Panc1 (cell line): ENCODE data around the gene LCE3E. TPM values are rescaled to one million over a fixed set of nuclear protein-coding genes. Genes with fewer than 3 reads are reported as not detected.

Source experiments
- ATAC-seq: fragments of 200-7000 bp; cut with Tn5 transposase; 2 replicates; pipeline ENCODE4 v1.9.1; 2020; ENCODE audit warnings: mild to moderate bottlenecking, moderate library complexity
- BruUV-seq: library from RNA; stranded (reverse); fragments of 400-500 nt; replicated peaks from 2 replicates; lab custom pipeline; 2021; lab: Mats Ljungman, UMichigan
- CTCF ChIA-PET: fragments of 300-600 bp; sonication (Branson Sonifier 250); formaldehyde crosslinking; loops from one replicate; lab custom pipeline; 2022; ENCODE audit warnings: antibody characterized with exemption; lab: Charles Lee
- POLR2A ChIA-PET: fragments of 300-600 bp; sonication (Branson Sonifier 250); formaldehyde crosslinking; loops from one replicate; lab custom pipeline; 2022; ENCODE audit warnings: antibody characterized with exemption; lab: Charles Lee
- DNase-seq: peaks from one replicate; pipeline ENCODE4 v3.0.0-alpha.2; 2010; ENCODE audit warnings: low read depth, low spot score
- H3K27ac ChIP-seq: 2 replicates; pipeline ENCODE4 v1.5.1; 2011; ENCODE audit warnings: mild to moderate bottlenecking, low read length, inconsistent platforms
- H3K27me3 ChIP-seq: fragments of 200-500 bp; sonication (Bioruptor generic); 2 replicates; pipeline ENCODE4 v1.6.0; 2014; ENCODE audit warnings: low read length, inconsistent platforms; ENCODE audit not compliant: control insufficient read depth, insufficient read depth
- H3K36me3 ChIP-seq: fragments of 200-500 bp; sonication (Bioruptor generic); 2 replicates; pipeline ENCODE4 v1.5.1; 2014; ENCODE audit warnings: inconsistent platforms, mild to moderate bottlenecking, low read length, moderate library complexity; ENCODE audit not compliant: control insufficient read depth, insufficient read depth
- H3K4me1 ChIP-seq: 2 replicates; pipeline ENCODE4 v1.5.1; 2011; ENCODE audit warnings: inconsistent platforms, mild to moderate bottlenecking, low read length, moderate library complexity; ENCODE audit not compliant: control insufficient read depth, insufficient read depth
- H3K4me3 ChIP-seq, 2 experiments: 2 replicates each; pipeline ENCODE4 v1.5.1; 2011 to 2012; ENCODE audit warnings: low read depth in 2 of 2, low read length in 2 of 2, mild to moderate bottlenecking in 2 of 2, inconsistent platforms in 1 of 2, moderate library complexity in 1 of 2
- H3K9me3 ChIP-seq: fragments of 200-500 bp; sonication (Bioruptor generic); 2 replicates; pipeline ENCODE4 v1.5.1; 2014; ENCODE audit warnings: low read depth, mild to moderate bottlenecking, inconsistent platforms, low read length, moderate library complexity; ENCODE audit not compliant: control insufficient read depth, insufficient read depth
- POLR2AphosphoS5 ChIP-seq: IDR thresholded peaks from 2 replicates; pipeline ENCODE4 v1.6.1; 2012; ENCODE audit warnings: mild to moderate bottlenecking, low read depth, low read length, moderate library complexity
- SIN3A ChIP-seq: IDR thresholded peaks from 2 replicates; pipeline ENCODE4 v1.6.1; 2012; ENCODE audit warnings: low read depth, mild to moderate bottlenecking, low read length, moderate library complexity, borderline replicate concordance; ENCODE audit not compliant: insufficient read depth
- TCF7L2 ChIP-seq: IDR thresholded peaks from 2 replicates; pipeline ENCODE4 v1.6.1; 2011; ENCODE audit warnings: mild to moderate bottlenecking, low read depth, low read length, inconsistent platforms
- in situ Hi-C: cut with HindIII; loops from 2 replicates; pipeline ENCODE4 v1.10.0; 2016; ENCODE audit warnings: low sequenced_read_pairs, low pct_unique_long_range_greater_than_20kb
- intact Hi-C: fragments of 100-400 bp; cut with micrococcal nuclease; formaldehyde crosslinking; loops from one replicate; pipeline ENCODE4 v1.10.0; 2022; ENCODE audit not compliant: unreplicated experiment
- total RNA-seq: library from RNA; stranded (reverse); gene quantifications from one replicate; pipeline ENCODE4 v1.2.1, GENCODE V29; 2021; ENCODE audit not compliant: unreplicated experiment
- TF ChIP-seq, protein P1 (sequence below), 2 experiments: IDR thresholded peaks; 2 replicates each; pipeline ENCODE4 v1.6.1; 2011 to 2012; ENCODE audit warnings: low read depth in 2 of 2, control low read depth in 1 of 2, low read length in 1 of 2, mild to moderate bottlenecking in 1 of 2, moderate library complexity in 1 of 2; ENCODE audit not compliant: insufficient read depth in 1 of 2
- TF ChIP-seq, protein P2 (sequence below): fragments of 450-650 bp; IDR thresholded peaks from 2 replicates; pipeline ENCODE4 v1.5.1; 2017; ENCODE audit warnings: mild to moderate bottlenecking

Gene LCE3E
- total RNA-seq, 1 experiment from 2014 or later = not detected

DNA sequence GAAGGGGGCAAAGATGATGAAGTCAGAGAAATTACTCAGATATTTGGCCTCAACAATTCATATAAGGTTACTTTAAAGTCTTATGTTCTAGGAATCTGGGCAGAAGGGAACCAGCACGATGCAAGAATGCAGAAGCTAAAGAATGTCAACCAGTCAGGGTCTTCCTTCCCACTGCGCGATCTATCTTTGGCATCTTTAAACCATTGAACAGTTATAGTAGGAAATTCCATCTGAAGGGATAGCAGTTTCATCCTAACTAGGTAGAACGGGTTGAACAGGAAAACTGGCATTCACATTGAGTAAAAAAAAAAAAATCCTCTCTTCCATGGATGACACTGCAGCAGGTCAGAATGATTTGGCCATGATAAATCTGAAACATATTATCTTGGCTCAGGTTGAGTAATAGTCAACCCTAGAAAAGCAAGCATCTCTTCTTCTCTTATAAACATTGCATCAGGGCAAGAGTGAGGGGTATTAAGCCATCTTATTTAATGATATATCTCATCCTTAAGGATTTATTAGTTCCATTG, 46.0 kb downstream of the LCE3E start:
- no peaks in the 10 kb centered on the region for H3K4me1 ChIP-seq
- no peak for DNase-seq
- TF ChIP-seq TCF7L2 = no peak
- TF ChIP-seq, protein P1, sequence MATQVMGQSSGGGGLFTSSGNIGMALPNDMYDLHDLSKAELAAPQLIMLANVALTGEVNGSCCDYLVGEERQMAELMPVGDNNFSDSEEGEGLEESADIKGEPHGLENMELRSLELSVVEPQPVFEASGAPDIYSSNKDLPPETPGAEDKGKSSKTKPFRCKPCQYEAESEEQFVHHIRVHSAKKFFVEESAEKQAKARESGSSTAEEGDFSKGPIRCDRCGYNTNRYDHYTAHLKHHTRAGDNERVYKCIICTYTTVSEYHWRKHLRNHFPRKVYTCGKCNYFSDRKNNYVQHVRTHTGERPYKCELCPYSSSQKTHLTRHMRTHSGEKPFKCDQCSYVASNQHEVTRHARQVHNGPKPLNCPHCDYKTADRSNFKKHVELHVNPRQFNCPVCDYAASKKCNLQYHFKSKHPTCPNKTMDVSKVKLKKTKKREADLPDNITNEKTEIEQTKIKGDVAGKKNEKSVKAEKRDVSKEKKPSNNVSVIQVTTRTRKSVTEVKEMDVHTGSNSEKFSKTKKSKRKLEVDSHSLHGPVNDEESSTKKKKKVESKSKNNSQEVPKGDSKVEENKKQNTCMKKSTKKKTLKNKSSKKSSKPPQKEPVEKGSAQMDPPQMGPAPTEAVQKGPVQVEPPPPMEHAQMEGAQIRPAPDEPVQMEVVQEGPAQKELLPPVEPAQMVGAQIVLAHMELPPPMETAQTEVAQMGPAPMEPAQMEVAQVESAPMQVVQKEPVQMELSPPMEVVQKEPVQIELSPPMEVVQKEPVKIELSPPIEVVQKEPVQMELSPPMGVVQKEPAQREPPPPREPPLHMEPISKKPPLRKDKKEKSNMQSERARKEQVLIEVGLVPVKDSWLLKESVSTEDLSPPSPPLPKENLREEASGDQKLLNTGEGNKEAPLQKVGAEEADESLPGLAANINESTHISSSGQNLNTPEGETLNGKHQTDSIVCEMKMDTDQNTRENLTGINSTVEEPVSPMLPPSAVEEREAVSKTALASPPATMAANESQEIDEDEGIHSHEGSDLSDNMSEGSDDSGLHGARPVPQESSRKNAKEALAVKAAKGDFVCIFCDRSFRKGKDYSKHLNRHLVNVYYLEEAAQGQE (IDR thresholded peaks at IDR 0.05; ENCODE audit: insufficient read depth in 1 of 2, low read depth in 2 of 2, low read length in 1 of 2) = no peak
- no peak for TF ChIP-seq SIN3A
- TF ChIP-seq, protein P2, sequence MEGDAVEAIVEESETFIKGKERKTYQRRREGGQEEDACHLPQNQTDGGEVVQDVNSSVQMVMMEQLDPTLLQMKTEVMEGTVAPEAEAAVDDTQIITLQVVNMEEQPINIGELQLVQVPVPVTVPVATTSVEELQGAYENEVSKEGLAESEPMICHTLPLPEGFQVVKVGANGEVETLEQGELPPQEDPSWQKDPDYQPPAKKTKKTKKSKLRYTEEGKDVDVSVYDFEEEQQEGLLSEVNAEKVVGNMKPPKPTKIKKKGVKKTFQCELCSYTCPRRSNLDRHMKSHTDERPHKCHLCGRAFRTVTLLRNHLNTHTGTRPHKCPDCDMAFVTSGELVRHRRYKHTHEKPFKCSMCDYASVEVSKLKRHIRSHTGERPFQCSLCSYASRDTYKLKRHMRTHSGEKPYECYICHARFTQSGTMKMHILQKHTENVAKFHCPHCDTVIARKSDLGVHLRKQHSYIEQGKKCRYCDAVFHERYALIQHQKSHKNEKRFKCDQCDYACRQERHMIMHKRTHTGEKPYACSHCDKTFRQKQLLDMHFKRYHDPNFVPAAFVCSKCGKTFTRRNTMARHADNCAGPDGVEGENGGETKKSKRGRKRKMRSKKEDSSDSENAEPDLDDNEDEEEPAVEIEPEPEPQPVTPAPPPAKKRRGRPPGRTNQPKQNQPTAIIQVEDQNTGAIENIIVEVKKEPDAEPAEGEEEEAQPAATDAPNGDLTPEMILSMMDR = no peak
- no peak for TF ChIP-seq POLR2AphosphoS5
- BruUV-seq = no TSS peak
- no peak overlapping the region for H3K27ac ChIP-seq
- H3K36me3 ChIP-seq = no peaks in the 10 kb centered on the region
- intact Hi-C loops (no loop called here), in situ Hi-C loops (no loop called here)
- ChIA-PET POLR2A (no interaction called here), CTCF (interaction anchor here (0.7 kb wide), 1 partner anchor 764 kb away, joined by 3 read pairs; no protein-coding TSS in a partner anchor)
- no peaks in the 10 kb centered on the region; the same call in 1 of the 2 replicates for H3K9me3 ChIP-seq
- peaks cover 17% of the 10 kb centered on the region for H3K27me3 ChIP-seq
- no peak overlapping the region for H3K4me3 ChIP-seq
- no peak for ATAC-seq

DNA sequence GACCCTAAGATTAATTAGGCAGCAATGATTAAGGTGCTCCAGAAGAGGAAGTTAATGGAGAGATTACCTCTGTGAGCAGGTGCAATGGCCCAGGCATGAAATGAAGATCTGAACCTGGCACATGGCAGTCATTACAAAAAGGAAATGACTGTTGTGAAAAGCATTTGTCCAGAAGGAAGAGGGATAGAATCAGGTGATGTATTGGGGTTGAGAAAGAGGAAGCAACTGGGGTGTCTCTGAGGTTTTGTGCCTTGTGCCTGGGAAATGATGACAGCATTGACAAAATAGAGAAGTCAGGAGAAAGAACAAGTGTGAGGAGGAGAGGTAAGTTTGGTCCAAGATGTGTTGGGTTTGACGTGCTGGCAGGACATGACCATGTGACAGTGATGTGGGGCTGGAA, 46.7 kb downstream of the LCE3E start:
- POLR2A ChIA-PET = no interaction called here
- H3K4me1 ChIP-seq = no peaks in the 10 kb centered on the region; the same call in 1 of the 2 replicates
- H3K9me3 ChIP-seq = no peaks in the 10 kb centered on the region; the same call in 1 of the 2 replicates
- in situ Hi-C loops = no loop called here
- peaks cover 21% of the 10 kb centered on the region for H3K27me3 ChIP-seq
- no peak for DNase-seq
- no peak for ATAC-seq
- intact Hi-C loops = no loop called here
- H3K27ac ChIP-seq = no peak overlapping the region
- no peaks in the 10 kb centered on the region for H3K36me3 ChIP-seq
- CTCF ChIA-PET = no interaction called here
- no peak overlapping the region for H3K4me3 ChIP-seq
- no TSS peak for BruUV-seq
- no peak for TF ChIP-seq POLR2AphosphoS5
- TF ChIP-seq SIN3A = no peak
- TF ChIP-seq, protein P1 (IDR thresholded peaks at IDR 0.05; ENCODE audit: insufficient read depth in 1 of 2, low read depth in 2 of 2, low read length in 1 of 2) = no peak
- TF ChIP-seq, protein P2 = no peak
- no peak for TF ChIP-seq TCF7L2
